SU-DHL-6 (cell line): ENCODE data around the gene WDR7.

Source experiments
- H2AFZ ChIP-seq: fragments of 200-600 bp; sonication (generic); 2 replicates; pipeline ENCODE4 v1.6.1; 2014; ENCODE audit warnings: low read depth, mild to moderate bottlenecking, moderate library complexity, mixed read lengths, antibody characterized with exemption, low read length; ENCODE audit not compliant: severe bottlenecking
- H3F3A ChIP-seq: fragments of 200-600 bp; shearing (Covaris generic); 2 replicates; pipeline ENCODE4 v1.6.0; 2016; ENCODE audit warnings: antibody characterized with exemption, mild to moderate bottlenecking; ENCODE audit not compliant: insufficient read depth
- H3K27ac ChIP-seq: fragments of 200-600 bp; sonication (generic); 2 replicates; pipeline ENCODE4 v1.5.1; 2016; ENCODE audit warnings: low read depth, mild to moderate bottlenecking, low read length, moderate library complexity, mixed read lengths
- H3K27me3 ChIP-seq: fragments of 200-600 bp; sonication (generic), shearing (Covaris generic); 2 replicates; pipeline ENCODE4 v1.6.0; 2014; ENCODE audit warnings: mild to moderate bottlenecking, low read length
- H3K36me3 ChIP-seq: fragments of 200-600 bp; sonication (generic); 2 replicates; pipeline ENCODE4 v1.6.1; 2014; ENCODE audit warnings: mild to moderate bottlenecking, low read length, mixed read lengths
- H3K4me2 ChIP-seq: fragments of 300-600, 200-600 bp; shearing (Covaris generic), sonication (generic); 2 replicates; pipeline ENCODE4 v1.6.0; 2014; ENCODE audit warnings: low read length, low read depth, mild to moderate bottlenecking; ENCODE audit not compliant: poor library complexity, severe bottlenecking
- H3K4me3 ChIP-seq: fragments of 200-600 bp; sonication (generic); 2 replicates; pipeline ENCODE4 v1.5.1; 2014; ENCODE audit warnings: antibody characterized with exemption, low read length, mild to moderate bottlenecking, mixed read lengths; ENCODE audit not compliant: insufficient read depth, poor library complexity, severe bottlenecking
- H3K79me2 ChIP-seq: fragments of 200-600 bp; sonication (generic); 2 replicates; pipeline ENCODE4 v1.6.1; 2014; ENCODE audit warnings: mild to moderate bottlenecking, low read length, moderate library complexity; ENCODE audit not compliant: insufficient read depth
- H3K9ac ChIP-seq: fragments of 200-600 bp; sonication (generic); 2 replicates; pipeline ENCODE4 v1.7.0; 2014; ENCODE audit warnings: mild to moderate bottlenecking, low read length
- H3K9me2 ChIP-seq: fragments of 200-600 bp; sonication (generic); replicated peaks from 2 replicates; pipeline ENCODE4 v1.6.1; 2014; ENCODE audit warnings: low read length; ENCODE audit not compliant: insufficient read depth
- H3K9me3 ChIP-seq: fragments of 200-600 bp; sonication (generic); 2 replicates; pipeline ENCODE4 v1.6.1; 2014; ENCODE audit warnings: low read length, mixed read lengths; ENCODE audit not compliant: insufficient read depth
- H4K20me1 ChIP-seq: fragments of 200-600 bp; sonication (generic); 2 replicates; pipeline ENCODE4 v1.6.1; 2014; ENCODE audit warnings: low read depth, mild to moderate bottlenecking, antibody characterized with exemption, low read length, moderate library complexity, mixed read lengths
- EZH2phosphoT487 ChIP-seq: fragments of 200-600 bp; sonication (generic), shearing (Covaris generic); conservative IDR thresholded peaks from 2 replicates; pipeline ENCODE4 v1.6.1; 2018; ENCODE audit warnings: mild to moderate bottlenecking, antibody characterized with exemption, low read length, moderate library complexity, mixed read lengths
- TF ChIP-seq, protein P1 (sequence below): fragments of 200-600 bp; sonication (generic); IDR thresholded peaks from one replicate; pipeline ENCODE4 v1.5.1; 2017; ENCODE audit warnings: antibody characterized with exemption, mild to moderate bottlenecking, low read length, moderate library complexity; ENCODE audit not compliant: insufficient read depth, poor library complexity, severe bottlenecking

The WDR7 gene

DNA sequence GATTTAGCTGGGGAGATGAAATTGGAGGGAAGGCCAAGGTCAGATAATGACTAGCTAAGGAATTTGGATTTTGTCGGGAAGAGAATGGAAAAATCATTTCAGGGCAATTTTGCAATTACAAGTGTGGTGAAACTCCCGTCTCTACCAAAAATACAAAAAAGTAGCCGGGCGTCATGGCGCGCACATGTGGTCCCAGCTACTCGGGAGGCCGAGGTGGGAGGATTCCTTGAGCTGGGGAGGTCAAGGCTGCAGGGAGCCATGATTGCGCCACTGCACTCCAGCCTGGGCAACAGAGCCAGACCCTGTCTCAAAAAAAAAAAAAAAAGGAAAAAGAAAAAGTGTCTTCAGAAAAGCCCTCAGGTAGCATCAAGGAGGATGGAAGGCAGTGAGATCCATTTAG, 11.6 kb upstream of the WDR7 start:
- no peak for TF ChIP-seq EZH2phosphoT487
- TF ChIP-seq, protein P1, sequence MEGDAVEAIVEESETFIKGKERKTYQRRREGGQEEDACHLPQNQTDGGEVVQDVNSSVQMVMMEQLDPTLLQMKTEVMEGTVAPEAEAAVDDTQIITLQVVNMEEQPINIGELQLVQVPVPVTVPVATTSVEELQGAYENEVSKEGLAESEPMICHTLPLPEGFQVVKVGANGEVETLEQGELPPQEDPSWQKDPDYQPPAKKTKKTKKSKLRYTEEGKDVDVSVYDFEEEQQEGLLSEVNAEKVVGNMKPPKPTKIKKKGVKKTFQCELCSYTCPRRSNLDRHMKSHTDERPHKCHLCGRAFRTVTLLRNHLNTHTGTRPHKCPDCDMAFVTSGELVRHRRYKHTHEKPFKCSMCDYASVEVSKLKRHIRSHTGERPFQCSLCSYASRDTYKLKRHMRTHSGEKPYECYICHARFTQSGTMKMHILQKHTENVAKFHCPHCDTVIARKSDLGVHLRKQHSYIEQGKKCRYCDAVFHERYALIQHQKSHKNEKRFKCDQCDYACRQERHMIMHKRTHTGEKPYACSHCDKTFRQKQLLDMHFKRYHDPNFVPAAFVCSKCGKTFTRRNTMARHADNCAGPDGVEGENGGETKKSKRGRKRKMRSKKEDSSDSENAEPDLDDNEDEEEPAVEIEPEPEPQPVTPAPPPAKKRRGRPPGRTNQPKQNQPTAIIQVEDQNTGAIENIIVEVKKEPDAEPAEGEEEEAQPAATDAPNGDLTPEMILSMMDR = no peak
- Histone ChIP-seq H3K4me2 (peak overlapping the region; percentile 86), H3F3A (no peaks in the 10 kb centered on the region; the same call in 1 of the 2 replicates), H3K4me3 (peak overlapping the region; percentile 72), H3K27me3 (no peaks in the 10 kb centered on the region), H3K36me3 (0 out of 2 replicates have a peak, but pooled peaks cover 6% of the 10 kb centered on the region), H3K9me2 (no peaks in the 10 kb centered on the region), H3K27ac (peak overlapping the region; percentile 78; the same call in 1 of the 2 replicates), H2AFZ (peak overlapping the region; percentile 55), H3K9ac (peak overlapping the region; percentile 83), H4K20me1 (peaks cover 30% of the 10 kb centered on the region), H3K9me3 (no peaks in the 10 kb centered on the region), H3K79me2 (peaks cover 38% of the 10 kb centered on the region)

DNA sequence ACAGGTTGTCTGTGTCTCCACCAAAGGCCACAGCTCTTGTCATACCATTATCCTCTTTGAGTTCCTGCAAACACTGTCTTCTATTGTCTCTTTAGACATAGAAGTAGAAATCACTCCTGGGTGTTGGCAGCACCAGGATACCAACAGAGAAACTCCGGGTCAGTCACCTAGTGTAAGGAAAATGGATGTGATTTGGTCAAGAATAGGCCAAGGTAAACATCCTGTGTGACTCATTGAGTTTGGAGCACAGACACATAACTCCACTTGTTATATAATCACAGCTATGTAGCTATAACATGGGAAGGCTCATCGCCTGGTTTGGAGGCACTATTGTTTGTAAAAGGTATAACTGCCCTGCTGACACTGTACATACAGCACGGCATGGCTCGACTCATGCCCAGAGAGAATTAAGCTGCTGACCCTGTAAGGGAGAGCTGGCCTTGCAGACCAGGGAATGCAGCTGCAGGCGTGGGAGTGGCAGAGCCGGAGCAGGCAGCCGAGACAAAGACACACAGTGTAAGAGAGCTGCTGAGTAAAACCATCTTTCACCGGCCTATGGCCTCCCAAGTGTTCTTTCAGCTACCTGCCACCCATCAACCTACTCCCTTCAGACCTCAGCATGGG, 9.3 kb upstream of the WDR7 start:
- H3K4me2 ChIP-seq = no peak overlapping the region
- H3K4me3 ChIP-seq = no peak overlapping the region
- TF ChIP-seq EZH2phosphoT487 = no peak
- TF ChIP-seq, protein P1 = no peak
- 0 out of 2 replicates have a peak, but pooled peaks cover 3% of the 10 kb centered on the region for H3F3A ChIP-seq
- peaks cover 15% of the 10 kb centered on the region for H3K79me2 ChIP-seq
- no peak overlapping the region for H3K9ac ChIP-seq
- H3K36me3 ChIP-seq = no peaks in the 10 kb centered on the region
- no peak overlapping the region for H3K27ac ChIP-seq
- no peaks in the 10 kb centered on the region for H3K9me2 ChIP-seq
- H4K20me1 ChIP-seq = peaks cover 10% of the 10 kb centered on the region; the same call in 1 of the 2 replicates
- H2AFZ ChIP-seq = no peak overlapping the region
- H3K27me3 ChIP-seq = no peaks in the 10 kb centered on the region
- no peaks in the 10 kb centered on the region for H3K9me3 ChIP-seq

DNA sequence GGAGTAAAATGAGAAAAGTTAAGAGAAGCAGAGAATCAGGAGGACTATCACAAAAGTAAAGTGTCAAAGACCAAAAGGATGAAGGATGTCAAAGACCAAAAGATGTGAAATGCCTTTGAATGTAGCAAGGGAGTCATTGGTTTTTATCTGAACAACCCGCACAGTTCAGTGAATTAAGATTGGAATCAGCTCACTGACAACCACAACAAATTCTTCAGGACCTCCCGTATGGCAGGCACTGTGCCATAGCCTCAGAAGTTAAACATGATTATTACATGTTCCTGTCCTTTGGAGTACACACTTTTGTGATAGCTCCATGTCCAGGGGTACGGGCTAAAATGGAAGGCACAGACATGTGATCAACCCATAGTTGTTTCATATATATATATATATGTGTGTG, 7.8 kb upstream of the WDR7 start:
- H3K9me3 ChIP-seq = no peaks in the 10 kb centered on the region
- H3K4me2 ChIP-seq = no peak overlapping the region
- no peaks in the 10 kb centered on the region for H3K9me2 ChIP-seq
- TF ChIP-seq, protein P1 = no peak
- TF ChIP-seq EZH2phosphoT487 = no peak
- no peaks in the 10 kb centered on the region for H4K20me1 ChIP-seq
- no peak overlapping the region for H2AFZ ChIP-seq
- no peak overlapping the region for H3K4me3 ChIP-seq
- no peaks in the 10 kb centered on the region for H3K27me3 ChIP-seq
- H3K36me3 ChIP-seq = no peaks in the 10 kb centered on the region
- no peaks in the 10 kb centered on the region for H3K79me2 ChIP-seq
- H3K27ac ChIP-seq = no peak overlapping the region
- H3K9ac ChIP-seq = no peak overlapping the region
- 0 out of 2 replicates have a peak, but pooled peaks cover 3% of the 10 kb centered on the region for H3F3A ChIP-seq
